NK-92 treated with Interleukin-12 subunit alpha and Interleukin-12 subunit beta, amount 100 ng/mL, for 24 hours (cell line): ENCODE results near the gene WASL.
"Not testable (repeated sequence)": the region's sequence is repeated elsewhere in the genome, so short reads cannot be mapped to it uniquely, and the experiment has no call there.

Experiments
- DNase-seq: peaks from one replicate; lab custom pipeline; 2025; lab: John Stamatoyannopoulos, UW

The WASL gene

DNA sequence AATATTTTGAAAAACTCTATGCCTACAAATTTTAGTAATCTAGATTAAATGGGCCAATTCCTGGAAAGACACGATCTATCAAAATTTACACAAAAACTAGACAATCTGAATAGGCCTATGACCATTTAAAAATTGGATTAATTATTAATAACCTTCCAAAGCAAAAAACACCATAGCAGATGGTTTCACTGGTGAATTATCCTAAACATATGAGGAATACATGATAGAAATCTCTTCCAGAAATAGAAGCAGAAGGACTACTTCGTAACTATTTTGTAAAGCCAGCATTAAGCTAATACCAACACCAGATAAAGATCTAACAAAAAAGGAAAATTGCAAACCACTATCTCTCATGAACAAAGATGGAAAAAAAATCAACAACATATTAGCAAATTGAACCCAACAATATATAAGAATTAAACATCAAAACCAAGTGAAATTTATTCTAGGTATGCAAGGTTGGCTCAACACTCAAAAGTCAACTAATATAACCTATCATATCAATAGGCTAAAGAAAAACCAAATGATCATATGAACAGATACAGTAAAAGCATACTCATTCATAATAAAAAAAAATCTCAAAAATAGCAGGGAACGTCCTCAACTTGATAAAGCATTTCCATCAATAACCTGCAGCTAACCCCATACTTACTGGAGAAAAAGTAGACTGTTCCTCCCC is 16.3 kb downstream of the WASL start:
- no peak for DNase-seq

DNA sequence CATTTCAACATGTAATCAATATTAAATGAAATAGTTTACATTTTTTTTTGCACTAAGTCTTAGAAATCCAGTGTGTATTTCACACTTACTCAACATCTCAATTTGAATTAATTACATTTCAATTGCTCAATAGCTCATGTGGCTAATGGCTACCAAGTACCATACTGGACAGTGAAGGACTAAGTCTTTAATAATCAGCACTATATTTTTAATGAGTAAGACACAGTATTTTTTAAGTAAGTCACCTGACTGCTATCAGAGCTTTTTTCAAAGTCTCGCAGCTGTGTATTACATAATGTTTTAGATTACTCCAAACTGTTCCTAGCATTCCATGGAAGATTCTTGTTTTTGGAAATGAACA is 19.6 kb downstream of the WASL start:
- no peak for DNase-seq

DNA sequence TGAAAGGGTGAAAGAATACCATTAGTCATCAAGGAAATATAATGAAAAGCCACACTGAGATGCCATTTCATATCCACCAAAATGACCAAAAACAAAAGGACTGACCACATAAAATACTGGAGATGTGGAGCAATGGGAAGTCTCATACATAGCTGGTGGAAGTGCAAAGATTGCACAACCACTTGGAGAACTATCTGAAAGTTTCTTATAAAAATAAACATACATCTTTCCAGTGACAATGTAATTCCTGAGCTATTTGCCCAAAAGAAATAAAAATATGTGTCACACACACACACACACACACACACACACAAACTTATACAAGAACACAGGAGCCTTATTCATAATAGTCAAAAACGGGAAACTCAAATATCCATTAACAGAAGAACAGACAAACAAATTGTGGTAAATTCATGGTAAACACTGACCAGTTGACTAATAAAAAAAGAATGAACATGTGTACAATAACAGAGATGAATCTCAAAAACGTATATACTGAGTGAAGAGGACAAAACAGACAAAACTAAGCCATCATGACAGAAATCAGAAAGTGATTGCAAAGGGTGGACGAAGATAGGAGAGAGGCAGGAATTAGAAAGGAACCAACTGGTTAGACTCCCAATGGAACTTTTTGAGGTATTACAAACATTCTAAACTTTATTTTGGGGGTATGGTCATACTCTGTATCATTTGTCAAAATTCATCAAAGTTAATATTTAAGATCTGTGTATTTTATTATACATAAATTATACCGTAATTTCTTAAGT is 21.5 kb downstream of the WASL start:
- no peak for DNase-seq

DNA sequence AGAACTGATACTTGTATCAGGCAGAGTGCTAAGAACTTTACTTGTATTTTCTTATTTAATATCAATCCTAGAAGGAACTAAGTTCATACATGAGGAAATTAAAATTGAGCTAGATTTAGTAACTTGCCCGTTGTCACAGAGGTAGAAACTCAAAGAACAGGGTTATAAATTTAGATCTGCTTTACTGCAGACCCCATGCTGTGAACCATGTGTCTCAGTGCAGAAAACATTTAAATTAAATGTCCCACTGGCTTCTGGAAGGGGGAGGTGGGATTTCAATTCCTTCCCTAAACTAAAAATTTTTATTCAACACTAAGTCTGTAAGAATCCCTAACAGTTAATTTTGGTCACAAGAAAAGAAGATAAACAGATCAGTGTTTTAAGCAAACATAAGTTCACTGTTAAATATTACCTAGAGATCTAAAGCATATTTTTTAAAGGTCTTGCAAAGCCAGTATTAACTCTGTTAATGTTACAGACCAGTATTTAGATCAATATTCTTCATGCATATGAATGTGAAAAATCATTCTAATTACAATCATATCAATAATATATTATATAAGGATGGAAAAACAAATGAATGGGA is 23.1 kb downstream of the WASL start:
- no peak for DNase-seq

DNA sequence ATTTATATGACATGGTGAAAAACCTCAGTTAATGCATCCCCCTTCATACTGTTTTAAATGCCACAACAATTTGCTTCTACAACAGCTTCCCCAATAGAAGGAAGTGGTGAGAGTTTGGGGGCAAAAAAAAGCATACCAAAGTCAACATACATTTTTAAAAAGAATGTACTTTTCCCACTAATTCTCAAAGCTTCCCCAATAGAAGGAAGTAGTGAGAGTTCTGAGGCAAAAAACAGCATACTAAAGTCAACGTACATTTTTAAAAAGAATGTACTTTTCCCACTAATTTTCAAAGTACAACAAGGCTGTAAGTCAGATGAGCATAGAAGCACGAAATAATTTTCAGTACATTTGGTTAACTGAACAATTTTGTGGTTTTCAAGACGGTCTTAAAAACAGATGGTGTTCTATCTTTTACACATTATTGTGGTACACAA is 24.0 kb downstream of the WASL start:
- DNase-seq, result no peak

DNA sequence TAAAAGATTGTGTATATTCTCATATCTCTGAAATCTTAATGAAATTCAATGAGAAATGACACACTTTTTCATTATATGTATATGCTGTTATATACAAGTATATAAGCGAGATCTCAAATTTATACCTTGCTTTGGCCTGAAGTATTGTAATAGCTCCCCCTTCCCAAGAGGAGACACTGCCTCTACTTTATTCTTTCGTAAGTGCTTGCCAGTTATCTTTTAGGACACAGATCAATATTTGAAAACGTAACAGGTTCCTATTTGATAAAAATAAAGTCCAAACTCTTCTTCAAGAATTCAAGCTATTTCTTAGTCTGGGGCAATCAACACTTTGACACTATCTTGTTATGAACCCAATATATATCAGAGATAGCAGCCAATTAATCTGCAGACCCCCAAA is 24.9 kb downstream of the WASL start:
- DNase-seq, result no peak

DNA sequence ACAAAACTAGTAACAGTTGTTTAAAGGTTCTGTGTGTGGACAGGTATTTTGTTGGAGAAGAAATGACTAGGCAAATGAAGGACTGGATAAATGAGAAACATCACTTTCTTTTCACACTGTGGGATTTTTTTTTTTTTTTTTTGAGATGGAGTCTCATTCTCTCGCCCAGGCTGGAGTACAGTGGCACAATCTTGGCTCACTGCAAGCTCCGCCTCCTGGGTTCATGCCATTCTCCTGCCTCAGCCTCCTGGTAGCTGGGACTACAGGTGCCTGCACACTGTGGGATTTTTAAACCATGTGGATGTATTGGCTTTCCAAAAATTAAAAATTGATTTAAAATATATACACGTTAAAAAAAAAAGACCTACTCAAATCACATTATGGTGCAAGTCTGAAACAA is 28.3 kb downstream of the WASL start:
- not testable (repeated sequence) for DNase-seq

DNA sequence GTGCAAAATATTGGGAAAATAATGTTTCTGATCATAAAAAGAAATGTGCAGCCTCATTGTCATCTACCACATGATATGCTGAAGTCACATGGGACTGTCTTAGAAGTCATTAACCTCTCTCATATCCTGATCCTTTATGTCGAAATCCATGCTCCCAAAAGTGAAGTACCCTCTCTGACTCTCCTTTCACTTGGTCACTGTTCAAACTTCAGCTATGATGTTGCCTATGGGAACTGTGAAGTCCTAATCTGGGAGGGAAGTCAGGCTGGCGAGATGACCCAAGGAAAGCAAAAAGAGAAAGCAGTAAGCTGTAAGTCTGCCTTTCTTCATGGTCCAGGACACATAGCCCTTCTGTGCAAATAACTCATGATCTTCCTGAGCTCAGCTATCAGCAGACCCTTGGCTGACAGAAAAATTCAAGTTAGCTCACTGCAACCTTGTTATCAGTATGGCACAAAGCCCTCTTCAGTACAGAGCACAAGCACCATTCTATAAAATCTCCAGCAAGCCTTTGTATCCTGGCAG is 29.5 kb downstream of the WASL start:
- no peak for DNase-seq

DNA sequence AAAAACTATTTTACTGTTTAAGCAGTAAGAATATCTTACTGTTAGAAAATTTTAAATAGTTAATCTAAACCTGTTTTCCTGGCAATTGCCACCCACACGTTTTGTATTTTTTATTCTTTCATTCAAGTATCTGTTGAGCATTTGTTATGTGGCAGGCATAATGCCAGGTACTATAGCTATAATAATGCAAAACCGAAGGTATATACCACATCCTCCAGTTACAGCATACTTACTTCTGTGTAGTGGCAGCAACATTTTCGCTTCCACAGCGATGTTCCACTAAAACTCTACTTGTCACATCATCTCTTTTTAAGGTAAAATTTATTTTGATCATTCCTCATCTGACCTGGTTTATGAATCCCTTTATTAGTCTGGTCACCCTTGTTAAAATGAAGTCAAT is 30.0 kb downstream of the WASL start:
- DNase-seq, result no peak

DNA sequence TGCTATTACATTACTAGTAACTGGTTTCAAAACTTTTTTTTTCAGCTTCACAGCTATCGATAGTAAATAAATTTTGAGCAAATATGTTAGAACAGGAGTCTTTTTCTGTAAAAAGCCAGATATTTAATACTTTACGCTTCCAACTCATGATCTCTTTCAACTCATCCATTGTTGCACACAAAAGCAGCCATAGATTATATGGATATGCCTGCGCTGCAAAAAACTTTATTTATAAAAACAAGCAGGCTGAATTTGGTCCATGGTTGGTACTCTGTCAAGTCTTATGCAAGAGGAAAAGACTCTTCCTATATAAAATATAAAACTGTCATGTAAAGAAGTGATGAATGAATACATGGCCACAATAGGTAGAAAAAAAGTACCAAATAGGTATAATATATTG is 31.1 kb downstream of the WASL start:
- DNase-seq, result no peak

DNA sequence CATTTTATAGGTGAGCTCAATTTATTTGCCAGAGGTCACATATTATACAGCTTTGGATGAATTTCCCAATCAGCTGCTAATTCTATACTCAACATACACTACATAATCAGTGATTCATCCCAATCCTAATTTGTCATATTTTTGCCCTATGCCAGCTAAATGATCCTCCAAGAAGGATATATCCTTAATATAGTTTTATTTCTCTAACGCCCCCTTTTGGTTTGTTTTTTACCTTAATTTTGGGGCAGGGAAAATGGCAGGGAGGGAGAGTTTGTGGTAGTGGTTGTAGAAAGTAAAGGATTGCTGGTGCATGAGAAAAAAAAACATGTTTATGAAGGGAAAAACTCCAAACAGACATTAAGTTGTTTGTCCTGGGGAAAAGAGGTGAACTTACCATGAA is 31.9 kb downstream of the WASL start:
- no peak for DNase-seq

DNA sequence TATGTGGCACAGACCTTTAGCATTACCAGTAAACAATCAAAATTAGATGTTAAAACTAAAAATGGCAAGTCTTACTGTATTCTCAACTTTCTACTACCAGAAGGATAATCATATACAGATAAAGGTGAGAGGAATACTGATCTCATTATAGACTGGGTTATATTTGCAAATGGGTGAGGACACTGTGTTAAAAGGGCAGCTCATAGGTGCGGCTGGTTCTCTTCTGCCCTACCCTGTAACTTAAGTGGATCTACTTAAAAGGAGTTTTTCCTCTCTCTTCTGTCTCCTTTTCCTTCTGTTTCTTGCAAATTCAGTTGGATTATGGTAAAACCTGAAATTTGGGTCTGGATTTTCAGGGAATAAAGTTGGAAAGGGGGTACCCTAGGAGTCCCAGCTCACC is 33.0 kb downstream of the WASL start:
- DNase-seq, result no peak

DNA sequence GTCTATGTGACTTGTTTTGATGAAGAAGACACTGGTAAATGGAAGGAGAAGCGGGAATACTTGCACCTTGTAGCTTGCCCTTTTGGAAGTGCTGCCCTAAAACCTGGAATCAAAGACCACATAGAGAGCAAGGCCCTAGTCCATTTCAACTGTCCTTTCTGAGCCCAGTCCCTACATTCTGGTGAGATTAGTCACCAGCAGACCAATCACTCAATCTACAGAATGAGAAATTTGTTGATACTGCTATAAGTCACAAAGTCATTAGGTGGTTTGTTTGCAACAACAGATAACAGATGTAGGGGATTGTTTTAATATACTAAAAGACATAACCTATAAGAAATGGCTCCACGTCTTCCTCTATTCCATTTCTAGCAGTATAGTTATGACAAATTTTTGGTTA is 33.6 kb downstream of the WASL start:
- DNase-seq, result no peak

DNA sequence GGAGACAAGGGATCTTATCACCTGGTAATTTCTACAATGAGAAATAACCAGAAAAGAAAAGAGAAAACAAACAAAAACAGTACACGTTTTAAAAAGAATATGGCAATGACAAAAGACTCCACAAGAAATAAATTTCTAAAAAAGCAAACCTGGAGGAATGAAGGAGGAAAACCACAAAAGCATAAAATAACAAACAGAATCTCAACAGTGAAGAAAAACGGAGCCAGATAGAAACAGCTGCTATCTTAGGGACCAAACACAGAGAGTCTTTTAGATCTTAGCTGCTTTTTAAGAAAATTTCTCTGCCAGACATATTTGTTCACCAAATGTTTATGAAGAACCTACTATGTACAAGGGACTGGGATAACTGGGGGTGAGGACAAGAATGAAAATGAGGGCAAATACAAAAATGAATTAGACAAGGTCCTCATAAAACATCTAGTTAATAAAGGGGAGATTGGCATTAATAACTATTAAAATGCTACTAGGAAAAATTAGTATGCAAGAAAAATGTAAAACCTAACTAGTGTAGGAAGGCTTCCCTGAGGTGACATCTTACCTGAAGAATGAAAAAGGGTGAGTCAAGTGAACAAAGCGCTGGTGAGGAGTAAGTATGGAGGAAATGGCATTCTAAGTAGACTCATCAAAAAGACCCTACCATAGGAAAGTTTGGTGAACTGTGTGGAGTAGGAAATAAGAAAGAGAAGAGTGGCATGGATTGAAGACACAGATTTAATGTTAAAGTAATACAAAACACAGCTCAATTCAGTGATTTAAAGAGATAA is 34.3 kb downstream of the WASL start:
- DNase-seq, result no peak

DNA sequence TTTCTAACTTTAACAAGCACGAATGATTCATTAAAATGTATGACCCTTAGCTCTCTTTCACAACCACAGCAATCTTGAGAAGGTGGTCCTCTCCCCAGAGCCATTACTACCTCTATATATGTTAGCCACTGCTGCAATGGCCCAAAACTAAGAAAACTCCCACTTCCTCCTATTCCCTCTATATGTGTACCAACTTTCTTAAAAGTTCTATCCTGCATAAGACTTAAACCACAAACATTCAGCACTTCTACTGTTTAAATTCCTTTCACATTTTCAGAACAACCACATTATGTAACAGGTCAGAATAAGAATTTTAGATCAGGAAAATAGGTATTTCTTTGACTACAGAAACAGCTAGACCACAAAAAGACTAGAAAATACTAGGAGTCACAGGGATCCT is 36.2 kb downstream of the WASL start:
- no peak for DNase-seq

DNA sequence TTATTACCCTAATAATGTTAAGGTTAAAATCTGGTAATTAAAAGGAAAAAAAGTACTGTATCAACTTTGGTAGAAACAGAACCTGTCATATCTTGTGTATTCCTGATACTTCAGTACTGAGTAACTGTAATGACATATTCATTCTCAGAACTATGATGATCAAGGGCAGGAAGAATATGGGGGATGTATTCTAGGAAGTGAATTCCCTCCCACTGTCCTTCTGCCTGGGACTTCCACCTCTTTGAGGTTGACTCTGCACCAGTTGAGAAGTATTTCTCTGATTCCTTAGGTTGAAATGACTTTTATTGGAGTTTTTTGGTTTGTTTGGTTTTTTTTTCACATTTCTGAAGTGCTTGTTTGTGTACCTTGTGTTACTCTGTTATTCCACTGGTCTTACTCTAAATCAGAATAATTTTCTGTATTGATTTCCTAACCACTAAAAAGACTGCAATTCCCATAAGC is 36.9 kb downstream of the WASL start:
- no peak for DNase-seq

DNA sequence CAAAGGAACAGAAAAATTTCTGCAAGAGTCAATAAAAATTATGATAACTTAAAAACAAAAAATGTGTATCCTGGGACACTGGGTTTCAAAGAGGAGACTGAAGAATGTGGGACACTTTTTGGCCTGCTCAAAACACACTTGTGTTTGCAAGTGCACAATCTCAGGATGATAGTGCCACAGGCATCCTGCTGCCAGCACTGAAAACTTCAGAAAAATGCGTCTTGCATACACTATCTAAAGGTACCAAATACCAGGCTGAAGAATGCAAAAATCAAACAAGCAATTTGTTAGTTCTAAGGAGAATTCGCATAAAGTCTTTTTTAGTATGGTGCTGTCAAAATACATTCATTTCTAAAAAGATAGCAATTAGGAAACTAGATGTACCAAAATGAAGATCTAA is 38.1 kb downstream of the WASL start:
- DNase-seq, result no peak

DNA sequence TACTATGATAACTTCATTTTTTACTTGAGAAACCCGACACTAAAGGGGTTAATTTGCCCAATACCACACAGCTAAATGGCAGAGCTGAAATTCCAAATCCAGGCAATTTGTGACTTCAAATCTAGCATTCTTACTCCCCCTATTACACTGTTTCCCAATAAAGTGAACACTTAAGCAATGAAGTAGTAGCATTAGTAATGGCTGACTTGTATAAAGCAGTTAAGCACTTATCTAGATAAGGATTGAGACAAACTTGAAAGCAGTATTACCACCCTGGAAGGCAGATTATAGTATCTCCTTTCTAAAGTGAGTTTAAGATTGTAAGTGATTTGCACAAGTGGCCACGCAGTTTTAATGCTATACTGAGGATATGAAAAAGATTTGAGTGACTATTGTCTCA is 39.3 kb downstream of the WASL start:
- no peak for DNase-seq

DNA sequence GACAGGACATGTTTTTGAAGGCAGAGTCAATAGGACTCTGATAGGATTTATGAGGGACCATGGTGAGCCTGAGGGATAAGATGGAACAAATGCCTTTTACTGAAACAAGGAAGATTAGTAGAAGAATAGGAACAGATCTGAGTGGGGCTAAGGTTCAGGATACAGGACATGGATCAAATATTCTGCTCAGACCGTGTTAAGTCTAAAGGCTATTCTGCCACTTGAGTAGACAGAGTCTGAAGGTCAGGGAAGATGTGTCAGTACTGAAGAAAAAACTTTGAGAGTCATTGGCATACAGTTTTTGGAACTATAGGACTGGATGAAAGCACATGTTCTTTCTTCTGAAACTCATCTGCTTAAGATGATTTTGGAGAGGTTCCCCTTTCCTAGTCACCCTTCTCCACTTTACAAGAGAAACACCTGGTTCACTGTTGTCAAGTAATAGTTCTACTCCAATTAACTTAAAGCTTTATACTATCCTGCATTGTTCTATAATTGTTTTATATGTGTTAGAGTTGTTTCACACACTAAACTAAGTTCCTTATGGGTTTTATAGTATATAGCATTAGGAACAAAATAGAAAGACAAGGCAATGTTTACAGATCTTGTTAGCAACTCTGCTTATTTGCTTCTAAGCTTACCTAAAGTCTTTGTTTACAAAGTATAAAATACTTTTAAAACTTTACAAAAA is 43.4 kb downstream of the WASL start:
- DNase-seq, result no peak

DNA sequence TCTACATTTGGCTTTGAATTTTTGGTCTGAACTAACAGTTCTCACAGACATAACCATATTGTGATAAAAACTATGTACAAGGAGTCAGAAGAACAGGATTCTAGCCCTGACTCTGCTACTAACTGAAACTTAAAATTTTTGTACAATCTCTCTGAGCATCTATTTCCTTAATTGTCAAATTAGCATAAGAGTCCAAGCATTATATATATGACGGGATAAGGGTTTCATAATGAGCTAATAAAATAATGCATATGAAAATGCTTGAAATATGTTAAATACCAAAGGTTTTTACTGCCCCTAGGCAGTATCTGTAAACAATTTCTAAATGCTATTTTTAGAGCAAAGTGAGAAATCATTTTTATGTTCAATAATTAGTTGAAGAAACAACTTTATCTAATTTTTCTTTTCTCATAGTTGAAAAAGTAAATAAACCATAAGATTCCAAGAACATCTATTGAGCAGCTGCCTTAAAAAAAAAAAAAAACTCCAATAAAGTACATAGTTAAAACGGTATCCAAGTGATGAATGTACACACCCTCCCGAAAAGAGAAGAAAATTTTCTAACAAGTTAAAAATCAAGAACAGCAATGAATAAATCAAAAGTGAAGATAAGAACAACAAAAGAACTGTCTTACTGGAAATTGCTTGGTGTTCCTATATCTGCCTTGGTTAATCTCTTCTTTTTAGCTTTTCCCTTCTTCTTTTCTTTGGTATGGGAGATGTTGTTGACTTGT is 52.7 kb downstream of the WASL start:
- DNase-seq, result no peak

DNA sequence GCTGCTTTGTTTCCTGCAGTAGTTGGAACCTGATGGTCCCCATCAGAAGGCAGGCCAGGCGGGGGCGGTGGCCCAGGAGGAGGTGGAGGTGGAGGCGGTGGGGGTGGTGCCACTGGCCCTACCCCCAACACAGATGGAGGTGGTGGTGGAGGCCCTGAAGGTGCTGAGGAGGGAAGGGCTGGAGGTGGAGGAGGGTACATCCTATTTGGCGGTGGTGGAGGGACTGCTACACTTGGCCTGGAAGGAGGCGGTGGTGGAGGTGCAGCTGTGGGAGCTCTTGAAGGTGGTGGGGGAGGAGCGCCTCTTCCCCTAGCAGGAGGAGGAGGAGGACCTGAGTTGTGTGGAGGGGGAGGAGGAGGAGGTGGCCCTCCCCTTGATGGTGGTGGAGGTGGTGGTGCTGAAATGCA is 56.3 kb downstream of the WASL start:
- DNase-seq, result no peak
